Retinal pigment epithelial cell (primary cell): ENCODE data around the gene APOL2.
A peak's percentile ranks its signal among the peaks of the same experiment; 100 is the strongest.
"Not testable (repeated sequence)": the region's sequence is repeated elsewhere in the genome, so short reads cannot be mapped to it uniquely, and the experiment has no call there.

Experiments used
- DNase-seq: peaks from one replicate; pipeline ENCODE4 v3.0.0-alpha.2; 2010; ENCODE audit warnings: low read depth
- H3K4me3 ChIP-seq: 2 replicates; pipeline ENCODE4 v1.5.1; 2011; ENCODE audit warnings: mild to moderate bottlenecking, low read length, control low read depth, moderate library complexity
- TF ChIP-seq, protein P1 (sequence below): conservative IDR thresholded peaks from 2 replicates; pipeline ENCODE4 v1.5.1; 2011; ENCODE audit warnings: low read depth, low read length, control low read depth, inconsistent platforms

Gene APOL2

GRCh38 chr22:36194971-36195370, 44.4 kb downstream of the APOL2 start:
- H3K4me3 ChIP-seq = no peak overlapping the region
- DNase-seq = no peak
- TF ChIP-seq, protein P1, sequence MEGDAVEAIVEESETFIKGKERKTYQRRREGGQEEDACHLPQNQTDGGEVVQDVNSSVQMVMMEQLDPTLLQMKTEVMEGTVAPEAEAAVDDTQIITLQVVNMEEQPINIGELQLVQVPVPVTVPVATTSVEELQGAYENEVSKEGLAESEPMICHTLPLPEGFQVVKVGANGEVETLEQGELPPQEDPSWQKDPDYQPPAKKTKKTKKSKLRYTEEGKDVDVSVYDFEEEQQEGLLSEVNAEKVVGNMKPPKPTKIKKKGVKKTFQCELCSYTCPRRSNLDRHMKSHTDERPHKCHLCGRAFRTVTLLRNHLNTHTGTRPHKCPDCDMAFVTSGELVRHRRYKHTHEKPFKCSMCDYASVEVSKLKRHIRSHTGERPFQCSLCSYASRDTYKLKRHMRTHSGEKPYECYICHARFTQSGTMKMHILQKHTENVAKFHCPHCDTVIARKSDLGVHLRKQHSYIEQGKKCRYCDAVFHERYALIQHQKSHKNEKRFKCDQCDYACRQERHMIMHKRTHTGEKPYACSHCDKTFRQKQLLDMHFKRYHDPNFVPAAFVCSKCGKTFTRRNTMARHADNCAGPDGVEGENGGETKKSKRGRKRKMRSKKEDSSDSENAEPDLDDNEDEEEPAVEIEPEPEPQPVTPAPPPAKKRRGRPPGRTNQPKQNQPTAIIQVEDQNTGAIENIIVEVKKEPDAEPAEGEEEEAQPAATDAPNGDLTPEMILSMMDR = peak; percentile 90

GRCh38 chr22:36194385-36194784, 44.9 kb downstream of the APOL2 start:
- no peak overlapping the region for H3K4me3 ChIP-seq
- TF ChIP-seq, protein P1 = no peak
- DNase-seq = no peak

- H3K4me3 ChIP-seq = no peak overlapping the region
- DNase-seq = no peak
- TF ChIP-seq, protein P1 = no peak
These were observed 45.8 kb downstream of the APOL2 start for GRCh38 chr22:36193577-36193976.

DNA sequence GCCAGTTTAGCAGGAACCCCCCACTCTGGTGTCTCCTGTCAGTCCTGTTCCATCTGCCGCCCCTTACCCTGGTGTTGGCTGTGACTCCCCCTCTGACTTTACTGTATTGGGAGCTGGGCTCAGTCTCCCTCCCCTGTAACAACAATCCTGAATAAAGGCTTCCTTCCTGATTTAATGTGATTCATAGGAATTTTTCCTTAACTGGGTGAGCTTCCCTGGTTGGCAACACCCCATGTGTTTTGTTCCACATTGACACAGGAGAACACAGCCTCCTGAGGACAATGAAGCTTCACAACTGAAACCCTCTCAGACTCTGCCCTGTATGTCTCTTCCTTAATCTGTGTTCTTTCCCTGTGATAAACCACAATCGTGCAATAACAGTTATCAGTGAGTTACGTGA, 46.2 kb downstream of the APOL2 start:
- TF ChIP-seq, protein P1 = no peak
- H3K4me3 ChIP-seq = no peak overlapping the region
- no peak for DNase-seq

DNA sequence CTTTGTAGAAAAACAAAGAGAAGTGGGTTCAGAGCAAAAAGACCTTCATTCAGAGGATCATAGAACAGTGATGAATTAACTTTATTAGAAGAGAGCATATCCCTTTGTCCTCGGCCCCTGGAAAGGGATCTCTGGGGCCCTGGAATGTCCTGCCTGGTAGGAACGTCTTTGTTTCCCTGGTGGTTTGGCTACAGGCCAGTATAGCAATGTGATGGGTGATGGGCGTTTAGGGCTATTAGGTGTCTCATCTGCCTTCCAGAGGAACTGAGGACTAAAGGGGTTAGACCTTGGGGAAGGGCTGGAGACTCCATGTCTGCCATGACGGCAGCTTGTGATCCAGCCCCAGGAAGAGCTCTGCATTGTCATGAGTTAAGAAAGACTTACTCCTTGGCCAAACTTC, 46.8 kb downstream of the APOL2 start:
- no peak overlapping the region for H3K4me3 ChIP-seq
- TF ChIP-seq, protein P1 = no peak
- DNase-seq = no peak

DNA sequence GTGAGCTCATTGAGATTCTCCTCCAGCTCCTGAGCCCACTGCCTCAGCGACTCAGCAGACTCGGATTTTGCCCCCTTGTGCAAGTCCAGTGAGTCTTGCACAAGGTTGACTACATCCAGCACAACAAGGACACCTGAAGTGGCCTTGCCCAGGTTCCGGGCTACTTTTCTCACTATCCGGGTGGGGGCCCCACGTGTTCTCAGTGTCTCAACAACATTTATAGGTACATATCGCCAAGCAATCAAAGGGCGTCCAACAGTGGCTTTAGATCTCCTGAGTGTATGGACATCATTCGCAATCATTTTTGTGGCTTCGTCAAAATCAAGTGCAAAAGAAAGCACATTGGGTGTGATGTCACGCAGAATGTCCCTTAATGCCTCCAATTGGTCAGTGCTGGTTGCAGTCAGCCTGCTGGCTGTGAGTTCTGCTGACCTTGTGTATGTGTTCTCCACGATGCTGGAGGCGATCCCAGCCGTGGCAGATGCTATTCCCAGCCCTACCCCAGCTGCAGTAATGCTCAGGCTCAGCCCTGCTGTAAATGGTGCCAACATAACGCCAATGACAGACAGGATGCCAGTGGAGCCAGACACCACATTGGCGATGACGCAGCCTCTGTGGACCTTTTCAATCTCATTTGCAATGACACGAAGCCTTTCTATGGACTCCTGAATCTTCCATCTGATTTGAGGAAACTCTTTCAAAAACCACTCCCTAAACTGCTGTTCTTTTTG, 48.1 kb downstream of the APOL2 start:
- TF ChIP-seq, protein P1 = no peak
- no peak overlapping the region for H3K4me3 ChIP-seq
- DNase-seq = no peak

DNA sequence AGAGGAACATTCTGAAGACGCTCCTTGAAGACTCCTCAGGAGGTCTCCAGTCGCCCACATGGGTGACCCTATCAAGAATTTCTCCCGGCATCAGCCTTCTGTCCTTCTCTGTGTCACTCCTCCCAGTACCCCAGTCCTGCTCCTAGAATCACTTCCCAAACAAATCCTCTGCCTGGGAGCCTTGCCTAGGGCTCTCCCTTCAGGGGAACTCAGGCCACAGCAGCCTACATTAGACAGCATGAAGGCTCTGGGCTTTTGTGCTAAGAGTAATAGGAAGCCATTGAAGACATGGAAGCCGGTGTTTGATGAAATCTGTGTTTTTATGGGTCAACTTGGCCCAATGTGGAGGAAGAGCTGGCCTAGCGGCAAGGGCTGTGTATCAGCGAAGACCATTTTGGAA, 51.5 kb downstream of the APOL2 start:
- DNase-seq, H3K4me3 ChIP-seq: not testable (repeated sequence)
